NCI-H748 (cell line): Measurements from ENCODE around the gene CNNM2.

Source experiments
- DNase-seq: peaks from one replicate; lab custom pipeline; 2025; ENCODE audit not compliant: unreplicated experiment; lab: John Stamatoyannopoulos, UW

Gene CNNM2

GRCh38 chr10:102917962-102918816, at the start of gene CNNM2:
Gene CNNM2 (plus strand): TSS chr10:102918294. CDS start chr10:102918481, 187 bp downstream.
- DNase-seq: peak; percentile 99

- peak; percentile 4 for DNase-seq
These were observed 49.2 kb upstream of the CNNM2 start for GRCh38 chr10:102868911-102869257.

- DNase-seq: peak; percentile 74
These were observed 48.6 kb upstream of the CNNM2 start, which contains the start of gene AS3MT for GRCh38 chr10:102869258-102870198. Gene AS3MT (plus strand): TSS chr10:102869470. CDS start chr10:102869593, 123 bp downstream.

GRCh38 chr10:102870221-102870620, 47.9 kb upstream of the CNNM2 start:
- no peak for DNase-seq

GRCh38 chr10:102872163-102872562, 45.9 kb upstream of the CNNM2 start:
- no peak for DNase-seq

- DNase-seq: no peak
These were observed 41.3 kb upstream of the CNNM2 start for GRCh38 chr10:102876747-102877153.

GRCh38 chr10:102878629-102879028, 39.5 kb upstream of the CNNM2 start:
- DNase-seq: no peak

GRCh38 chr10:102880256-102880655, 37.8 kb upstream of the CNNM2 start:
- no peak for DNase-seq

- no peak for DNase-seq
These were observed 30.0 kb upstream of the CNNM2 start for GRCh38 chr10:102888048-102888447.

GRCh38 chr10:102894466-102895213, 23.5 kb upstream of the CNNM2 start:
- DNase-seq: no peak

GRCh38 chr10:102900006-102900405, 18.1 kb upstream of the CNNM2 start:
- DNase-seq: no peak

- DNase-seq: no peak
These were observed 13.7 kb upstream of the CNNM2 start for GRCh38 chr10:102904346-102904745.

GRCh38 chr10:102906507-102906906, 11.6 kb upstream of the CNNM2 start:
- no peak for DNase-seq

GRCh38 chr10:102914781-102915180, 3.3 kb upstream of the CNNM2 start:
- no peak for DNase-seq

GRCh38 chr10:102916173-102916572, 1.9 kb upstream of the CNNM2 start:
- no peak for DNase-seq

- peak; percentile 82 for DNase-seq
These were observed 656 bp upstream of the CNNM2 start for GRCh38 chr10:102917314-102917961.

- DNase-seq: peak; percentile 38
These were observed 737 bp downstream of the CNNM2 start for GRCh38 chr10:102918817-102919245.

- peak; percentile 65 for DNase-seq
These were observed 1.3 kb downstream of the CNNM2 start for GRCh38 chr10:102919246-102919959.

- no peak for DNase-seq
These were observed 2.1 kb downstream of the CNNM2 start for GRCh38 chr10:102919992-102920739.
